ENCODE data around the gene SPAG6. TPM values are rescaled to one million over a fixed set of nuclear protein-coding genes. Genes with fewer than 3 reads are reported as not detected.

SPAG6 gene
- total RNA-seq, 1 experiment from 2014 or later = 0.74 TPM

DNA sequence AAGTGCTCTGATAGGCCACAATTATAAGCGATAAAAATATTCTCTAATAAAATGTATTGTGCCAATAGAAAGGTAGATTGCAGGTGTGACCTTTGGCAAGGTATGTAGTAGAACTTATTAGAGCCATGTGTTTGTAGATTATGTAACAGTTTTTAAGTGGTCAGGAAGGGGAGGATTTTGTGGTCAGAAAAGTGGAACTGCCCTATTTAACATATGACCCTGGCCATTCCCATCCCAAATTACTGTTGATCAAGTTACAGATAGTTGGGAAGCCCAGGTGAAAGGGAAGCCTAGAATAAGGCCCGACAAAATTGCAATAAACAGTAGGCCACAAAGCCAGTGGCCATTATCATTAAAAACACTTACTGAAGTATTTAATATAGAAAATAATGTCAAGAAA is 89.2 kb downstream of the SPAG6 start:
- POLR2A ChIA-PET = no interaction called here
- TF ChIP-seq, protein P1, sequence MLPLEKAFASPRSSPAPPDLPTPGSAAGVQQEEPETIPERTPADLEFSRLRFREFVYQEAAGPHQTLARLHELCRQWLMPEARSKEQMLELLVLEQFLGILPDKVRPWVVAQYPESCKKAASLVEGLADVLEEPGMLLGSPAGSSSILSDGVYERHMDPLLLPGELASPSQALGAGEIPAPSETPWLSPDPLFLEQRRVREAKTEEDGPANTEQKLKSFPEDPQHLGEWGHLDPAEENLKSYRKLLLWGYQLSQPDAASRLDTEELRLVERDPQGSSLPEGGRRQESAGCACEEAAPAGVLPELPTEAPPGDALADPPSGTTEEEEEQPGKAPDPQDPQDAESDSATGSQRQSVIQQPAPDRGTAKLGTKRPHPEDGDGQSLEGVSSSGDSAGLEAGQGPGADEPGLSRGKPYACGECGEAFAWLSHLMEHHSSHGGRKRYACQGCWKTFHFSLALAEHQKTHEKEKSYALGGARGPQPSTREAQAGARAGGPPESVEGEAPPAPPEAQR (CRISPR knock-in tag; IDR thresholded peaks at IDR 0.05) = no peak
- TF ChIP-seq ETV6 (CRISPR knock-in tag; IDR thresholded peaks at IDR 0.05) (no peak), GTF2I (CRISPR knock-in tag; conservative IDR thresholded peaks at IDR 0.05) (no peak), ZNF416 (CRISPR knock-in tag; IDR thresholded peaks at IDR 0.05) (no peak), ZNF219 (CRISPR knock-in tag; IDR thresholded peaks at IDR 0.05; ENCODE audit: borderline replicate concordance) (no peak), NR1H2 (CRISPR knock-in tag; IDR thresholded peaks at IDR 0.05) (no peak)

DNA sequence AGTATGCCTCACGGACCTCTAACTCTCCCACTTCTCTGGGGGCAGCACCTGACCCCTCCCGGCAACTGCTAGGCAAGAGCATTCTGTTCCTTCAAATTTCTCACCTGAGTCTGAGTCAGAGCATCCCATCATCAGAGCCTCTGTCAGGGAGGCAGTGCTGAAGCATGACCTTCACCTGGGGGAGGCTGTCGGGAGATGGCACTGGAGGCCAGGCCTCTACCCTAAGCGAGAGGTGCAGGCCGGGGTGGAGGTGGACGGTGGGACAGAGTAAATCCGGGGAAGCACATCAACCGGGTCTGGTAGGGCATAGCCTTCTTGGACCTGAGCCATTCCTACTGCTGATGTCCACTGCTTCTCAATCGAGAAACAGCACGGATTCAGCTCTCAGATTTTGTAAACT is 90.4 kb downstream of the SPAG6 start:
- TF ChIP-seq GTF2I (CRISPR knock-in tag; conservative IDR thresholded peaks at IDR 0.05) (no peak), CBFB (CRISPR knock-in tag; IDR thresholded peaks at IDR 0.05; ENCODE audit: low read depth) (no peak), PRRX2 (CRISPR knock-in tag; IDR thresholded peaks at IDR 0.05) (no peak), TEAD4 (CRISPR knock-in tag; IDR thresholded peaks at IDR 0.05) (no peak), OVOL2 (CRISPR knock-in tag; IDR thresholded peaks at IDR 0.05; ENCODE audit: borderline replicate concordance) (no peak), IRF2 (CRISPR knock-in tag; IDR thresholded peaks at IDR 0.05; ENCODE audit: borderline replicate concordance, low read depth) (no peak), ESRRA (CRISPR knock-in tag; IDR thresholded peaks at IDR 0.05; ENCODE audit: borderline replicate concordance) (no peak), TCF7 (CRISPR knock-in tag; IDR thresholded peaks at IDR 0.05; ENCODE audit: low read depth) (no peak), ZNF138 (CRISPR knock-in tag; conservative IDR thresholded peaks at IDR 0.05) (no peak), ZNF219 (CRISPR knock-in tag; IDR thresholded peaks at IDR 0.05; ENCODE audit: borderline replicate concordance) (no peak), FOXP1 (CRISPR knock-in tag; IDR thresholded peaks at IDR 0.05; ENCODE audit: borderline replicate concordance) (no peak), ZBTB21 (CRISPR knock-in tag; IDR thresholded peaks at IDR 0.05; ENCODE audit: borderline replicate concordance) (no peak), RELA (CRISPR knock-in tag; IDR thresholded peaks at IDR 0.05; ENCODE audit: borderline replicate concordance) (no peak), CREB1 (CRISPR knock-in tag; IDR thresholded peaks at IDR 0.05) (no peak)
- TF ChIP-seq, protein P2, sequence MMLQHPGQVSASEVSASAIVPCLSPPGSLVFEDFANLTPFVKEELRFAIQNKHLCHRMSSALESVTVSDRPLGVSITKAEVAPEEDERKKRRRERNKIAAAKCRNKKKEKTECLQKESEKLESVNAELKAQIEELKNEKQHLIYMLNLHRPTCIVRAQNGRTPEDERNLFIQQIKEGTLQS (CRISPR knock-in tag; conservative IDR thresholded peaks at IDR 0.05) = no peak
- TF ChIP-seq, protein P3, sequence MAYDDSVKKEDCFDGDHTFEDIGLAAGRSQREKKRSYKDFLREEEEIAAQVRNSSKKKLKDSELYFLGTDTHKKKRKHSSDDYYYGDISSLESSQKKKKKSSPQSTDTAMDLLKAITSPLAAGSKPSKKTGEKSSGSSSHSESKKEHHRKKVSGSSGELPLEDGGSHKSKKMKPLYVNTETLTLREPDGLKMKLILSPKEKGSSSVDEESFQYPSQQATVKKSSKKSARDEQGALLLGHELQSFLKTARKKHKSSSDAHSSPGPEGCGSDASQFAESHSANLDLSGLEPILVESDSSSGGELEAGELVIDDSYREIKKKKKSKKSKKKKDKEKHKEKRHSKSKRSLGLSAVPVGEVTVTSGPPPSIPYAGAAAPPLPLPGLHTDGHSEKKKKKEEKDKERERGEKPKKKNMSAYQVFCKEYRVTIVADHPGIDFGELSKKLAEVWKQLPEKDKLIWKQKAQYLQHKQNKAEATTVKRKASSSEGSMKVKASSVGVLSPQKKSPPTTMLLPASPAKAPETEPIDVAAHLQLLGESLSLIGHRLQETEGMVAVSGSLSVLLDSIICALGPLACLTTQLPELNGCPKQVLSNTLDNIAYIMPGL (CRISPR knock-in tag; IDR thresholded peaks at IDR 0.05) = no peak
- TF ChIP-seq, protein P4, sequence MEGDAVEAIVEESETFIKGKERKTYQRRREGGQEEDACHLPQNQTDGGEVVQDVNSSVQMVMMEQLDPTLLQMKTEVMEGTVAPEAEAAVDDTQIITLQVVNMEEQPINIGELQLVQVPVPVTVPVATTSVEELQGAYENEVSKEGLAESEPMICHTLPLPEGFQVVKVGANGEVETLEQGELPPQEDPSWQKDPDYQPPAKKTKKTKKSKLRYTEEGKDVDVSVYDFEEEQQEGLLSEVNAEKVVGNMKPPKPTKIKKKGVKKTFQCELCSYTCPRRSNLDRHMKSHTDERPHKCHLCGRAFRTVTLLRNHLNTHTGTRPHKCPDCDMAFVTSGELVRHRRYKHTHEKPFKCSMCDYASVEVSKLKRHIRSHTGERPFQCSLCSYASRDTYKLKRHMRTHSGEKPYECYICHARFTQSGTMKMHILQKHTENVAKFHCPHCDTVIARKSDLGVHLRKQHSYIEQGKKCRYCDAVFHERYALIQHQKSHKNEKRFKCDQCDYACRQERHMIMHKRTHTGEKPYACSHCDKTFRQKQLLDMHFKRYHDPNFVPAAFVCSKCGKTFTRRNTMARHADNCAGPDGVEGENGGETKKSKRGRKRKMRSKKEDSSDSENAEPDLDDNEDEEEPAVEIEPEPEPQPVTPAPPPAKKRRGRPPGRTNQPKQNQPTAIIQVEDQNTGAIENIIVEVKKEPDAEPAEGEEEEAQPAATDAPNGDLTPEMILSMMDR (IDR thresholded peaks at IDR 0.05) = no peak
- TF ChIP-seq, protein P5, sequence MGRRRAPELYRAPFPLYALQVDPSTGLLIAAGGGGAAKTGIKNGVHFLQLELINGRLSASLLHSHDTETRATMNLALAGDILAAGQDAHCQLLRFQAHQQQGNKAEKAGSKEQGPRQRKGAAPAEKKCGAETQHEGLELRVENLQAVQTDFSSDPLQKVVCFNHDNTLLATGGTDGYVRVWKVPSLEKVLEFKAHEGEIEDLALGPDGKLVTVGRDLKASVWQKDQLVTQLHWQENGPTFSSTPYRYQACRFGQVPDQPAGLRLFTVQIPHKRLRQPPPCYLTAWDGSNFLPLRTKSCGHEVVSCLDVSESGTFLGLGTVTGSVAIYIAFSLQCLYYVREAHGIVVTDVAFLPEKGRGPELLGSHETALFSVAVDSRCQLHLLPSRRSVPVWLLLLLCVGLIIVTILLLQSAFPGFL (CRISPR knock-in tag; IDR thresholded peaks at IDR 0.05; ENCODE audit: borderline replicate concordance) = no peak
- TF ChIP-seq, protein P6, sequence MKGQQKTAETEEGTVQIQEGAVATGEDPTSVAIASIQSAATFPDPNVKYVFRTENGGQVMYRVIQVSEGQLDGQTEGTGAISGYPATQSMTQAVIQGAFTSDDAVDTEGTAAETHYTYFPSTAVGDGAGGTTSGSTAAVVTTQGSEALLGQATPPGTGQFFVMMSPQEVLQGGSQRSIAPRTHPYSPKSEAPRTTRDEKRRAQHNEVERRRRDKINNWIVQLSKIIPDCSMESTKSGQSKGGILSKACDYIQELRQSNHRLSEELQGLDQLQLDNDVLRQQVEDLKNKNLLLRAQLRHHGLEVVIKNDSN (CRISPR knock-in tag; IDR thresholded peaks at IDR 0.05) = no peak
- Mint-ChIP-seq H3K4me1 (peaks cover 26% of the 10 kb centered on the region), H3K36me3 (no peaks in the 10 kb centered on the region), H3K27me3 (ENCODE audit: low read depth) (peaks cover 72% of the 10 kb centered on the region), H3K9me3 (no peaks in the 10 kb centered on the region), H3K27ac (no peak overlapping the region), H3K4me3 (peak overlapping the region; percentile 14; the same call in 1 of the 2 replicates)
- DNase-seq (ENCODE audit: low spot score) (no peak), ATAC-seq (no peak)
- POLR2A ChIA-PET = no interaction called here
- CTCF ChIA-PET = no interaction called here

More for the DNA sequence above, 89.2 kb downstream of the SPAG6 start:
- DNase-seq (ENCODE audit: low spot score) (no peak), ATAC-seq (no peak)
- Mint-ChIP-seq H3K27me3 (ENCODE audit: low read depth) (peaks cover 69% of the 10 kb centered on the region), H3K4me1 (peaks cover 27% of the 10 kb centered on the region), H3K4me3 (no peak overlapping the region), H3K27ac (no peak overlapping the region), H3K9me3 (no peaks in the 10 kb centered on the region), H3K36me3 (no peaks in the 10 kb centered on the region)
- CTCF ChIA-PET = no interaction called here

All from WTC11 (cell line).